HUES48 (cell line): Measurements from ENCODE around the gene RIIAD1.
"Not testable (repeated sequence)": the region's sequence is repeated elsewhere in the genome, so short reads cannot be mapped to it uniquely, and the experiment has no call there.

Experiments used
- H3K27ac ChIP-seq: one replicate; pipeline ENCODE4 v1.7.0; 2013; ENCODE audit warnings: low read depth, low read length, inconsistent platforms
- H3K27me3 ChIP-seq: 2 replicates; pipeline ENCODE4 v1.6.1; 2013; ENCODE audit warnings: mild to moderate bottlenecking, low read length; ENCODE audit not compliant: control insufficient read depth, insufficient read depth
- H3K36me3 ChIP-seq: 2 replicates; pipeline ENCODE4 v1.6.1; 2013; ENCODE audit warnings: low read length; ENCODE audit not compliant: control insufficient read depth, insufficient read depth
- H3K4me1 ChIP-seq: 2 replicates; pipeline ENCODE4 v1.6.1; 2013; ENCODE audit warnings: mild to moderate bottlenecking, low read length; ENCODE audit not compliant: control insufficient read depth, insufficient read depth
- H3K4me3 ChIP-seq: 2 replicates; pipeline ENCODE4 v1.5.1; 2013; ENCODE audit warnings: mild to moderate bottlenecking, low read depth, low read length
- H3K9ac ChIP-seq: 2 replicates; pipeline ENCODE4 v1.6.1; 2013; ENCODE audit warnings: mild to moderate bottlenecking, low read depth, low read length, moderate library complexity
- H3K9me3 ChIP-seq: 2 replicates; pipeline ENCODE4 v1.6.1; 2013; ENCODE audit warnings: low read length; ENCODE audit not compliant: control insufficient read depth, insufficient read depth

The RIIAD1 gene

GRCh38 chr1:151737479-151737878, 16.2 kb downstream of the RIIAD1 start:
- Histone ChIP-seq H3K27me3 (no peaks in the 10 kb centered on the region), H3K36me3 (no peaks in the 10 kb centered on the region), H3K4me3 (no peak overlapping the region), H3K4me1 (no peaks in the 10 kb centered on the region), H3K27ac (no peak overlapping the region), H3K9me3 (peaks cover 16% of the 10 kb centered on the region), H3K9ac (no peak overlapping the region)

- no peak overlapping the region for H3K9ac ChIP-seq
- no peaks in the 10 kb centered on the region for H3K27me3 ChIP-seq
- no peaks in the 10 kb centered on the region for H3K4me1 ChIP-seq
- H3K9me3 ChIP-seq, result peaks cover 16% of the 10 kb centered on the region
- no peaks in the 10 kb centered on the region for H3K36me3 ChIP-seq
- H3K27ac ChIP-seq, result no peak overlapping the region
- no peak overlapping the region for H3K4me3 ChIP-seq
Measured at GRCh38 chr1:151739590-151740355, 18.5 kb downstream of the RIIAD1 start.

GRCh38 chr1:151741516-151741915, 20.2 kb downstream of the RIIAD1 start:
- no peak overlapping the region for H3K27ac ChIP-seq
- no peaks in the 10 kb centered on the region for H3K27me3 ChIP-seq
- H3K9ac ChIP-seq, result no peak overlapping the region
- no peak overlapping the region for H3K4me3 ChIP-seq
- H3K36me3 ChIP-seq, result no peaks in the 10 kb centered on the region
- H3K9me3 ChIP-seq, result peaks cover 16% of the 10 kb centered on the region
- H3K4me1 ChIP-seq, result no peaks in the 10 kb centered on the region

GRCh38 chr1:151756291-151756690, 35.0 kb downstream of the RIIAD1 start:
- Histone ChIP-seq H3K9me3 (no peaks in the 10 kb centered on the region), H3K4me3 (no peak overlapping the region), H3K4me1 (no peaks in the 10 kb centered on the region), H3K36me3 (peaks cover 30% of the 10 kb centered on the region), H3K9ac (no peak overlapping the region), H3K27ac (no peak overlapping the region), H3K27me3 (no peaks in the 10 kb centered on the region)

GRCh38 chr1:151759241-151759640, 37.9 kb downstream of the RIIAD1 start:
- H3K27ac ChIP-seq, result no peak overlapping the region
- no peak overlapping the region for H3K9ac ChIP-seq
- H3K9me3 ChIP-seq, result no peaks in the 10 kb centered on the region
- no peak overlapping the region for H3K4me3 ChIP-seq
- H3K27me3 ChIP-seq, result no peaks in the 10 kb centered on the region
- 0 out of 2 replicates have a peak, but pooled peaks cover 4% of the 10 kb centered on the region for H3K4me1 ChIP-seq
- H3K36me3 ChIP-seq, result peaks cover 40% of the 10 kb centered on the region

- Histone ChIP-seq H3K4me3 (no peak overlapping the region), H3K27me3 (no peaks in the 10 kb centered on the region), H3K9ac (no peak overlapping the region), H3K36me3 (peaks cover 40% of the 10 kb centered on the region), H3K4me1 (0 out of 2 replicates have a peak, but pooled peaks cover 4% of the 10 kb centered on the region), H3K9me3 (no peaks in the 10 kb centered on the region), H3K27ac (no peak overlapping the region)
Measured at GRCh38 chr1:151760597-151761385, 39.5 kb downstream of the RIIAD1 start.

- H3K36me3 ChIP-seq, result peaks cover 37% of the 10 kb centered on the region
- peak within 1 kb of the TSS; percentile 92 for H3K27ac ChIP-seq
- 0 out of 2 replicates have a peak, but pooled peaks cover 4% of the 10 kb centered on the region for H3K4me1 ChIP-seq
- peak within 1 kb of the TSS; percentile 95 for H3K4me3 ChIP-seq
- peak within 1 kb of the TSS; percentile 91 for H3K9ac ChIP-seq
- no peaks in the 10 kb centered on the region for H3K9me3 ChIP-seq
- H3K27me3 ChIP-seq, result no peaks in the 10 kb centered on the region
Measured at GRCh38 chr1:151762941-151763921, 41.9 kb downstream of the RIIAD1 start, which contains the start of gene MRPL9. Gene MRPL9, minus strand, starts transcription at chr1:151763496. Its CDS starts 17 bp downstream, at chr1:151763479.

- H3K36me3 ChIP-seq, result peaks cover 31% of the 10 kb centered on the region
- peak overlapping the region; percentile 95 for H3K4me3 ChIP-seq
- 0 out of 2 replicates have a peak, but pooled peaks cover 4% of the 10 kb centered on the region for H3K4me1 ChIP-seq
- H3K27ac ChIP-seq, result no peak overlapping the region
- H3K9ac ChIP-seq, result peak overlapping the region; percentile 91; the same call in 1 of the 2 replicates
- no peaks in the 10 kb centered on the region for H3K9me3 ChIP-seq
- no peaks in the 10 kb centered on the region for H3K27me3 ChIP-seq
Measured at GRCh38 chr1:151763990-151764389, 42.7 kb downstream of the RIIAD1 start.

- H3K9me3 ChIP-seq, H3K27ac ChIP-seq, H3K27me3 ChIP-seq, H3K36me3 ChIP-seq, H3K9ac ChIP-seq, H3K4me1 ChIP-seq, H3K4me3 ChIP-seq: not testable (repeated sequence)
Measured at GRCh38 chr1:151768351-151769066, 47.2 kb downstream of the RIIAD1 start.

GRCh38 chr1:151769270-151769669, 47.9 kb downstream of the RIIAD1 start:
- not testable (repeated sequence) for H3K9me3 ChIP-seq, H3K27ac ChIP-seq, H3K4me1 ChIP-seq, H3K9ac ChIP-seq, H3K27me3 ChIP-seq, H3K36me3 ChIP-seq, H3K4me3 ChIP-seq
